NOMO-1 treated with DMSO at 0.1 percent for 48 hours (cell line): ENCODE data around the gene KLF13.
A peak's percentile ranks its signal among the peaks of the same experiment; 100 is the strongest.

Experiments
- DNase-seq: peaks from one replicate; lab custom pipeline; 2025; ENCODE audit not compliant: unreplicated experiment; lab: John Stamatoyannopoulos, UW

The KLF13 gene

GRCh38 chr15:31397851-31398661 lies 71.4 kb downstream of the KLF13 start:
- DNase-seq, result no peak

GRCh38 chr15:31398677-31399301 lies 72.2 kb downstream of the KLF13 start:
- DNase-seq, result no peak

- DNase-seq, result no peak
Observed at GRCh38 chr15:31399544-31400171, 73.0 kb downstream of the KLF13 start.

- DNase-seq, result no peak
Observed at GRCh38 chr15:31400222-31400927, 73.7 kb downstream of the KLF13 start.

DNA sequence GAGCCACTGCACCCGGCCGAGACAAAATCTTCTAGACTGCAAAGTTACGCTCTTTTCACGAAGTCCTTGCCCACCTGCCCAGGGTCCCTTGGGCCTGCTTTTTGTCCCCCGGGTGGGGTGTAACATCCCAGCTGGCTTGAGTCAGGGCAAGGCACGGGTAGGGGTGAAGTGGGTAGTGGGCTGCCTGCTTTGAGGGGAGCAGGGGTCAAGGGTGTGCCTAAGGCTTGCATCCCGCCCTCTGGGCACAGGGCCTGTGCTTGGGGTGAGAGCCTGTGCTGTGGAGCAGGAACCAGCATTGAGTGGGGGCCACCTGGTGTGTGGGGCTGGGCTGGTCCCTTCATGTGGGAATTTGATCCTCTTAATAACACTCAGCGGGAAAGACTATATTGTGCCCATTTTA lies 74.6 kb downstream of the KLF13 start:
- DNase-seq, result no peak

DNA sequence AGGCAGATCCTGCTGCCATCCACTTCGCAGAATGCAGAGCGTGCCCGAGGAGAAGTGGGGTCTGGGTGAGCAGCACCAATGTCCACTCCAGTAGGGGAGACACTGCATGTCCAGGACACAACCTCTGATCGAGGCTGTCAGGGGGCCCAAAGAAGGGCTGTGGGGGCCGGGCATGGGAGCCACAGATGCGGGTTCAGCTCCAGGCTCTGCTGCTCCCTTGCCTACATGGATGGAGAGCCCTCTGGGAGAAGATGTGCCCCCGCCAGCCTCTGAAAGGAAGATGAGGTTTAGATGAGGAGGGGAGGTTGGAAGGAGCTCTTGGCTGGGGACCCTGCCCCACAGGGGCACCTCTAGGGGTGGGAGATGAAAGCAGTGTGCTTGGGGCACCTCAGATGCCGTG lies 75.4 kb downstream of the KLF13 start:
- no peak for DNase-seq

DNA sequence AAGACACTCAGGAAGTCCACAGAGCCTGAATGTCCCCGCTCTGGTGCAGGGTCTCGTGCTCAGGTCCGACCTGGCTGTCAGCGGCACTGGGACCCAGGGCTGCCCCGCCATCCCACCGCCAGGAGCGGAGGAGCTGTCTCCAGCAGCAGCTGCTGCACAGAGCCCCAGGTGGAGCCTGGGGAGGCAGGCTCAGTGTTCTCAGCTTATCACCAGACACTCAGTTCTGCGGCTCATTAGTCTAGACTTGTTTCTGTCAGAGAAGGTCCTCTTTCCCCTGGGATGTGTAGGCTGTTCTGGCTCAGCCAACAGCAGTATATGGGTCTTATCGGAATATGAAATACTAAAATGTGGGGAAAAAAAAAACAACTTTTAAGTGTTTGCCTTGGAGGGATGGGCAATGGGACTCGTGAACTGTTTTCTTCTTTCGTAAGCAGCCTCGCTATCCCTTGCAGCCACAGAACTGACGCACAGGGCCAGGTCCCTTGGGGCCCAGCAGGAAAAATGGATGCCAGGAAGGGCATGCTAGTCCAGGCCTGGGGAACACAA lies 75.9 kb downstream of the KLF13 start:
- DNase-seq, result no peak

- no peak for DNase-seq
Observed at GRCh38 chr15:31403096-31403495, 76.5 kb downstream of the KLF13 start.

- no peak for DNase-seq
Observed at GRCh38 chr15:31403606-31404005, 77.0 kb downstream of the KLF13 start.

GRCh38 chr15:31404345-31404744 lies 77.7 kb downstream of the KLF13 start:
- no peak for DNase-seq

- peak; percentile 54 for DNase-seq
Observed at GRCh38 chr15:31405200-31405920, 78.7 kb downstream of the KLF13 start.

DNA sequence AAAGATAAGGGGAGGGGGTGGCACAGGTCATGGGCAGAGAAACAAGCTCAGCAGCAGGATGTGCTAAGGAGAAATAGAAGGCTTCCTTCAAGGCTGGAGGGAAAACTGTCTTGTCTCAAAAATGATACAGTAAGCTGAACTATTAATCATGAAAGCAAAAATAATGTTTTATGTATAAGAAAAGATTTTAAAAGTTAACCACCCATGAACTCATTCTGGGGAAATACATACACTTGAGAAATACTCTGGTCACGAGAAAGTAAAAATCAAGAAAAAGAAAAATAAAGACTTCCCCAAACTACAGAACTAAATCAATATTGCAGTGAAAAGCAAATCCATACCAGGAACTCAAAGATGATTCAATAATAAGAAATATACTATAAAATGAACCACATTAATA lies 80.7 kb downstream of the KLF13 start:
- DNase-seq, result no peak

- no peak for DNase-seq
Observed at GRCh38 chr15:31407851-31408250, 81.2 kb downstream of the KLF13 start.

DNA sequence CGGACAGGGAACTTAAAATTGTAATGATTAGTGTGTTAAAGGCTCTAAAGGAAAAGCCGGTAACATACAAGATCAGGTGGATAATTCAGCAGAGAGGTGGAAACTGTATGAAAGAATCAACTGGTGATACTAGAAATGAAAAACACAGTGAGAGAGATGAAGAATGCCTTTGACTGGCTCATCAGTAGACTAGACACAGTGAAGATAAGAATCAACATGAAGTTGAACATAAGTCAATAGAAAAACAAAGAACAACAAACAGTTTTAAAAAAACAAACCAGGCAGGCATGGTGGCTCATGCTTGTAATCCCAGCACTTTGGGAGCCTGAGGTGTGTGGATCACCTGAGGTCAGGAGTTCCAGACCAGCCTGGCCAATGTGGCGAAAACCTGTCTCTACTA lies 82.1 kb downstream of the KLF13 start:
- DNase-seq, result no peak

DNA sequence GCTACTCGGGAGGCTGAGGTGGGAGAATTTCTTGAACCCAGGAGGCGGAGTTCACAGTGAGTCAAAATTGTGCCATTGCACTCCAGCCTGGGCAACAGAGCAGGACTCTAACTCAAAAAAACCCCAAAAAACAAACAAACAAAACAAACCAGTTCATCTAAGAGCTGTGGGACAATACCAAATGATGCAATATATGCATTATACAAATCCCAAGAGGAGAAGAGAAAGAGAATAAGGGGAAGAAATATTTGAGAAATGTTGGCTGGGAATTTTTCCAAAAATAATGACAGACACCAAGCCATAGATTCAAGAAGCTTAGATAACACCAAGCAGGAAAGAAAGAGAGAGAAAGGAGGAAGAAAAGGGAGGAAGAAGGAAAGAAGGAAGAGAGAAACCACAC lies 82.5 kb downstream of the KLF13 start:
- DNase-seq, result no peak

- peak; percentile 8 for DNase-seq
Observed at GRCh38 chr15:31412824-31413223, 86.2 kb downstream of the KLF13 start.

DNA sequence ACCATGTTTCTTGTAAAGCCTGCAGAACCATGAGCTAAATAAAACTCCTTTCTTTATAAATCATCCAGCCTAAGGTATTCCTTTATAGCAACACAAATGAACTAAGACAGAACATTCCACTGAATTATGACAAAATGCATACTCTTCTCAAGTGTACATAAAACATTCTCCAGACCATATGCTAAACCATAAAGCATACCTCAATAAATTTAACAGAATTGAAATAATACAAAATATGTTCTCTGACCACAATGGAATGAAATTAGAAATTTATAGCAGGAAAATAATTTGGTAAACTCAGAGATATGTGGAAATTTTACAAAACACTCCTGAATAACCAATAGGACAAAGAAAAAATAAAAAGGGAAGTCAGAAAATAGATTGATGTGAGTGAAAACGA lies 88.6 kb downstream of the KLF13 start:
- DNase-seq, result no peak

DNA sequence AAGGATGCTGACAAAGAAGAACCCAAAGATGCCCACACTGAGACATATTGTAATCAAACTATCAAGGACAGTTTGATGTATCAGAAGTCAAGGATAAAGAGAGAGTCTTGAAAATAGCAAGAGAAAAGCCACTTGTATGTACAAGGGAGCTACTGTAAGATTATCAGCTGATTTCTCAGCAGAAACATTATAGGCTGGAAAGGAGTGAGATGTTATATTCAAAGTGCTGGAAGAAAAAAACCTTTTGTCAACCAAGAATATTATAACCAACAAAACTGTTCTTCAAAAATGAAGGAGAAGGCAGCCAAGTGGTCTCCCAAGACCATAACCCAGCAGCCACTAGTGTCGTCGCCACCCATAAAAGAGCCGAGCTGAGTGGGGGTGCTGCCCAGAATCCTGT lies 93.2 kb downstream of the KLF13 start:
- DNase-seq, result no peak

GRCh38 chr15:31427411-31427810 lies 100.8 kb downstream of the KLF13 start:
- DNase-seq, result no peak
